ENCODE data around the gene GAST. TPM values are rescaled to one million over a fixed set of nuclear protein-coding genes. Genes with fewer than 3 reads are reported as not detected.

The GAST gene
- total and polyA plus RNA-seq, 2 donors, result not detected

GRCh38 chr17:41734949-41735313 is 22.8 kb downstream of the GAST start:
- H3K4me3 ChIP-seq (ENCODE audit: low read depth, low read length), result peak overlapping the region; percentile 39
- no peak for DNase-seq (ENCODE audit: extremely low spot score)
- H3K36me3 ChIP-seq (ENCODE audit: insufficient read depth), result no peaks in the 10 kb centered on the region
- no peak overlapping the region for H3K27ac ChIP-seq (ENCODE audit: low read depth)
- no peaks in the 10 kb centered on the region for H3K4me1 ChIP-seq (ENCODE audit: insufficient read depth)
- 3% methylated on average over 23 of the region's 23 CpGs for WGBS

GRCh38 chr17:41735744-41736143 is 23.6 kb downstream of the GAST start:
- Histone ChIP-seq H3K36me3 (ENCODE audit: insufficient read depth) (no peaks in the 10 kb centered on the region), H3K4me3 (ENCODE audit: low read depth, low read length) (no peak overlapping the region), H3K4me1 (ENCODE audit: insufficient read depth) (no peaks in the 10 kb centered on the region), H3K27ac (ENCODE audit: low read depth) (no peak overlapping the region)
- DNase-seq (ENCODE audit: extremely low spot score), result no peak
- whole genome bisulfite sequencing, result 90% methylated on average over 4 of the region's 4 CpGs

- DNase-seq (ENCODE audit: extremely low spot score), result no peak
- H3K27ac ChIP-seq (ENCODE audit: low read depth), result no peak overlapping the region
- H3K4me3 ChIP-seq (ENCODE audit: low read depth, low read length), result no peak overlapping the region
- 73% methylated on average over 17 of the region's 17 CpGs for WGBS
- H3K4me1 ChIP-seq (ENCODE audit: insufficient read depth), result no peaks in the 10 kb centered on the region
- no peaks in the 10 kb centered on the region for H3K36me3 ChIP-seq (ENCODE audit: insufficient read depth)
Observed at GRCh38 chr17:41736983-41737679, 25.0 kb downstream of the GAST start.

- Histone ChIP-seq H3K4me3 (ENCODE audit: low read depth, low read length) (no peak overlapping the region), H3K36me3 (ENCODE audit: insufficient read depth) (no peaks in the 10 kb centered on the region), H3K4me1 (ENCODE audit: insufficient read depth) (no peaks in the 10 kb centered on the region), H3K27ac (ENCODE audit: low read depth) (no peak overlapping the region)
- WGBS, result 48% methylated on average over 5 of the region's 5 CpGs
- DNase-seq (ENCODE audit: extremely low spot score), result no peak
Observed at GRCh38 chr17:41737680-41738023, 25.5 kb downstream of the GAST start.

GRCh38 chr17:41738077-41738800 is 26.1 kb downstream of the GAST start:
- no peak for DNase-seq (ENCODE audit: extremely low spot score)
- WGBS, result 34% methylated on average over 10 of the region's 10 CpGs
- Histone ChIP-seq H3K27ac (ENCODE audit: low read depth) (no peak overlapping the region), H3K36me3 (ENCODE audit: insufficient read depth) (no peaks in the 10 kb centered on the region), H3K4me1 (ENCODE audit: insufficient read depth) (no peaks in the 10 kb centered on the region), H3K4me3 (ENCODE audit: low read depth, low read length) (no peak overlapping the region)

GRCh38 chr17:41738801-41739112 is 26.6 kb downstream of the GAST start:
- Histone ChIP-seq H3K36me3 (ENCODE audit: insufficient read depth) (no peaks in the 10 kb centered on the region), H3K4me3 (ENCODE audit: low read depth, low read length) (no peak overlapping the region), H3K27ac (ENCODE audit: low read depth) (no peak overlapping the region), H3K4me1 (ENCODE audit: insufficient read depth) (no peaks in the 10 kb centered on the region)
- no peak for DNase-seq (ENCODE audit: extremely low spot score)
- 94% methylated on average over 5 of the region's 5 CpGs for WGBS

- no peaks in the 10 kb centered on the region for H3K4me1 ChIP-seq (ENCODE audit: insufficient read depth)
- H3K36me3 ChIP-seq (ENCODE audit: insufficient read depth), result no peaks in the 10 kb centered on the region
- 73% methylated on average over 9 of the region's 9 CpGs for WGBS
- H3K27ac ChIP-seq (ENCODE audit: low read depth), result no peak overlapping the region
- no peak for DNase-seq (ENCODE audit: extremely low spot score)
- no peak overlapping the region for H3K4me3 ChIP-seq (ENCODE audit: low read depth, low read length)
Observed at GRCh38 chr17:41739661-41740352, 27.7 kb downstream of the GAST start.

- no peaks in the 10 kb centered on the region for H3K36me3 ChIP-seq (ENCODE audit: insufficient read depth)
- H3K4me3 ChIP-seq (ENCODE audit: low read depth, low read length), result no peak overlapping the region
- no peak overlapping the region for H3K27ac ChIP-seq (ENCODE audit: low read depth)
- no peaks in the 10 kb centered on the region for H3K4me1 ChIP-seq (ENCODE audit: insufficient read depth)
- 94% methylated on average over 5 of the region's 5 CpGs for WGBS
- DNase-seq (ENCODE audit: extremely low spot score), result no peak
Observed at GRCh38 chr17:41740506-41740905, 28.4 kb downstream of the GAST start.

- H3K27ac ChIP-seq (ENCODE audit: low read depth), result no peak overlapping the region
- H3K36me3 ChIP-seq (ENCODE audit: insufficient read depth), result no peaks in the 10 kb centered on the region
- 83% methylated on average over 9 of the region's 9 CpGs for WGBS
- H3K4me3 ChIP-seq (ENCODE audit: low read depth, low read length), result no peak overlapping the region
- no peak for DNase-seq (ENCODE audit: extremely low spot score)
- no peaks in the 10 kb centered on the region for H3K4me1 ChIP-seq (ENCODE audit: insufficient read depth)
Observed at GRCh38 chr17:41741709-41742108, 29.6 kb downstream of the GAST start.

GRCh38 chr17:41748275-41748674 is 36.1 kb downstream of the GAST start:
- H3K27ac ChIP-seq (ENCODE audit: low read depth), result no peak overlapping the region
- no peak for DNase-seq (ENCODE audit: extremely low spot score)
- H3K36me3 ChIP-seq (ENCODE audit: insufficient read depth), result no peaks in the 10 kb centered on the region
- WGBS, result 88% methylated on average over 6 of the region's 6 CpGs
- no peak overlapping the region for H3K4me3 ChIP-seq (ENCODE audit: low read depth, low read length)
- no peaks in the 10 kb centered on the region for H3K4me1 ChIP-seq (ENCODE audit: insufficient read depth)

GRCh38 chr17:41750862-41751261 is 38.7 kb downstream of the GAST start:
- DNase-seq (ENCODE audit: extremely low spot score), result no peak
- 80% methylated on average over 4 of the region's 4 CpGs for WGBS
- Histone ChIP-seq H3K4me1 (ENCODE audit: insufficient read depth) (no peaks in the 10 kb centered on the region), H3K27ac (ENCODE audit: low read depth) (no peak overlapping the region), H3K4me3 (ENCODE audit: low read depth, low read length) (no peak overlapping the region), H3K36me3 (ENCODE audit: insufficient read depth) (no peaks in the 10 kb centered on the region)

- no peaks in the 10 kb centered on the region for H3K4me1 ChIP-seq (ENCODE audit: insufficient read depth)
- no peak overlapping the region for H3K27ac ChIP-seq (ENCODE audit: low read depth)
- H3K4me3 ChIP-seq (ENCODE audit: low read depth, low read length), result no peak overlapping the region
- 79% methylated on average over 3 of the region's 3 CpGs for WGBS
- no peak for DNase-seq (ENCODE audit: extremely low spot score)
- no peaks in the 10 kb centered on the region for H3K36me3 ChIP-seq (ENCODE audit: insufficient read depth)
Observed at GRCh38 chr17:41751288-41751687, 39.2 kb downstream of the GAST start.

GRCh38 chr17:41754066-41754465 is 41.9 kb downstream of the GAST start:
- no peak overlapping the region for H3K4me3 ChIP-seq (ENCODE audit: low read depth, low read length)
- no peak for DNase-seq (ENCODE audit: extremely low spot score)
- WGBS, result 83% methylated on average over 12 of the region's 12 CpGs
- H3K36me3 ChIP-seq (ENCODE audit: insufficient read depth), result peaks cover 6% of the 10 kb centered on the region
- no peaks in the 10 kb centered on the region for H3K4me1 ChIP-seq (ENCODE audit: insufficient read depth)
- H3K27ac ChIP-seq (ENCODE audit: low read depth), result no peak overlapping the region

- Histone ChIP-seq H3K36me3 (ENCODE audit: insufficient read depth) (peaks cover 6% of the 10 kb centered on the region), H3K27ac (ENCODE audit: low read depth) (no peak overlapping the region)
- 87% methylated on average over 9 of the region's 9 CpGs for WGBS
Observed at GRCh38 chr17:41758601-41759000, 46.5 kb downstream of the GAST start.

More at GRCh38 chr17:41758601-41759000, 46.5 kb downstream of the GAST start:
- no peak for DNase-seq (ENCODE audit: extremely low spot score)
- no peaks in the 10 kb centered on the region for H3K4me1 ChIP-seq (ENCODE audit: insufficient read depth)
- no peak overlapping the region for H3K4me3 ChIP-seq (ENCODE audit: low read depth, low read length)

All from urinary bladder (tissue), 4 donors.